Measurements from ENCODE around the gene CDH26.

Gene CDH26

DNA sequence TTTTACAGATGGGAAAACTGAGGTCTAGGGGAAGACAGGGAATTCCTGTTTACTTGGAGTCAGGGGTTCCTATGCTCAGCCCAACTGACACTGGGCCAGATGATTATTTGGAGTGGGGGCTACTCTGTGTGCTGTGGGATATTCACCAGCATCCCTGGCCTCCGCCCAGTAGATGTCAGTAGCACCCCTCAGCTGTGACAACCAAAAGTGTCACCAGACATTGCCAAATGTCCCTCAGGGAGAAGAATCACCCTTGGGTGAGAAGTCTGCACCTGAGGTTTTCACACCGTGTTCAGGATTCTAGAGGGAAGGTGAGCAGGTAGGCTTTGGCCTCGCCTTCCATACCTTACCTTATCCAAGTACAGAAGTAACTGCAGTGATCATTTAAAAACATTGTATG, 27.6 kb downstream of the CDH26 start:
- DNase-seq (ENCODE audit: low read depth) = no peak

DNA sequence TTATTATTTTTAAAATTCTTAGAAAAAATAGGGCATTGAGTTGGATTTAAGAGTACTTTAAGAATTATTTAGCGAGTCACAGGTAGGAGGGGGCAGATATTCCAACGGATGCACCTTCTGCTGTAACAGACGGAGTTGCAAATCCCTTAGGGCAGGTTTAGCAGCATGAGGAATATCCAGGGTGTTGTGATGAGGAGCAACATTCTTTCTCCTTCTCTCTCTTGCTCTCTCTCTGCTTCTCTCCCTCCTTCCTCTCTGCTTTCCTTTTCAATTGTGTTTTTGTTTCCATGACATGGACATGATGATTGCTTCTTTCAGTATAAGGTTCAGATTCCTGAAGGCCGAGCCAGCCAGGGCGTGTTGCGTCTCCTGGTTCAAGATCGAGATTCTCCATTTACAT, 28.9 kb downstream of the CDH26 start:
- DNase-seq (ENCODE audit: low read depth) = no peak

DNA sequence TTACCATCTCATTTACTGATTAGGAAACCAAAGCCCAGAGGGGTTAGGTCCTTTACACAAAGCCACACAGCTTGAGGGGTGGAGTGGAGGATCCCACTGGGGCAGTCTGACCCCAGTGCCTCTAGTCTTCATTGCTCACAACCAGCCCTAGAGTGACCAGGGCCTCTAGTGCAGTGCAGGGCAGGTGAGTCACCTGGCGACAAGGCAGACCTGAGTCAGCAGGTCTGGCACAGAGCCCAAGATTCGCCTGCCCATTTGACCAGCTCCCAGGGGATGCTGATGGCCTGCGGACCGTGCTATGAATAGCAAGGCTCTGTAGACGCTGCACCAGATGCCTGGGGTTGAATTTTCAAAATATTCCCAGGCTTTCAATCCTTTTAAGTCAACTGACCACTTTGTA, 29.9 kb downstream of the CDH26 start:
- DNase-seq (ENCODE audit: low read depth) = no peak

DNA sequence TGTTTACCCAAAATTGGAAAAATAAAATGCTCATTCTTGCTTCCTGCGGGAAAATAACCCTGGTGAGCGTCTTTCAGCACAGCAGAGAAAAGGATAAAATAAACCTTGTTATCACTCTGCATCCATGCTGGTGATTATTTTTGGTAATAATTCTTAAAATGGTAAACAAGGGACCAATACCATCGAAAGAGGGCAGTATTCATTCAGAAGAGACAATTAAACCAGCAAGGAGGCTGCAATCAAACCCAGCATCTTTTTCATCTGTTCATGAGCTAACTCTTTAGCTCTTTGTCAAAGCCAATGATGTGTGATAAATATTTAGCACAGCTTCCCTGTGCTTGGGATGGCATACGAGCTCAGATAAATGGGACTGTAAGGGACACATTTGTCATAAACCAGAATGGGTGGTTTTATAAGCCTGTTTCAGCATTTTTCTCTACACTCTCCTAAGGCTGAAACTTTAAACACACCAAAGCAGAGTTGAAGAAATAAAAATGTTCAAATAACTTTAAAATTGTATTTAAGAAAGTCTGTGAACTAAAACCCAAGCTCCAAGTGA, 34.4 kb downstream of the CDH26 start:
- no peak for DNase-seq (ENCODE audit: low read depth)

DNA sequence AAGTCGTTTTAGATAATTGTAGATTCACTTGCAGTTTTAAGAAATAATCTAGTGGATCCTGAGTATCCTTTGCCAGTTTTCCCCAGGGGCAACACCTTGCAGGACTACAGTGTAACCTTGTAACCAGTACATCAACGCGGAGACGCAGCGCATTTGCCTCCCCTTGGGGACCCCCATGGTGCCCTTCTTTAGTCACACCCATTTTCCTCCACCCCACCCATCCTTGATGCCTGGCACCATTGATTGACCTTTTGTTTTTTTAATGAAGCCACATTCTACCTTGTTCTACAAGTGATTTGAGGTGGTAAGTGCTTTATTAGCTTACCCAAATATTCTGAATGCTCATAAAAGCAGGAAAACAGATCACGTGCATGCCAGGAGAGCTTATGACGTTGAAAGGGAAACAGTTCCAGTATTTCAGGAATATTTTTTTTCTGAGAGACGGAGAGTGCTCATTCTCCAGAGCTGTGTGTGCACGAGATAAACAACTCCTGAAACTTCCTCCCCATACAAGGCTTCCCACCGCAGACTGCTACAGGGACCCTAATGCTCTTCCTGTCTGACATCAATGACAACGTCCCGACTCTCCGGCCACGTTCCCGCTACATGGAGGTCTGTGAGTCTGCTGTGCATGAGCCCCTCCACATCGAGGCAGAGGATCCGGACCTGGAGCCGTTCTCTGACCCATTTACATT, 35.7 kb downstream of the CDH26 start:
- DNase-seq (ENCODE audit: low read depth) = no peak

DNA sequence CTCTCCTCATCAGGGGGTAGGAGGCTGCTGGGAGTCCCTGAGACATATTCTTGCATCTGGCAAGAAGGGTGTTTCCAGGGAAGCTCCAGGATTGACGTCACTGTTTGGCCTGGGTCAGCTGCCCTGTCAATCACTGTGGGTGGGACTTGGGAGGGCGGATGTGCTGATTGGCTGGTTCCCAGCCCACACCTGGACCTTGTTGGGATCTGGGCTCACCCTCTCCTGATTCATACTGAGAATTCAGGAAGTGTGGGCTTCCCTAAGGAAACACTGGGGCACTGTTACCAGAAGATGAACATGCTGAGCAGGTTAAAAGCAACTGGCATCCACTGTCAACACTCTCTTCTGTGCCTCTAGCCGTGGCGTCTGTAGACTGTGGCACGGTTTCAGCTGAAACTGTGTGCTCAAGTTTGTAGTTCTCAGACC, 36.5 kb downstream of the CDH26 start:
- DNase-seq (ENCODE audit: low read depth) = no peak

DNA sequence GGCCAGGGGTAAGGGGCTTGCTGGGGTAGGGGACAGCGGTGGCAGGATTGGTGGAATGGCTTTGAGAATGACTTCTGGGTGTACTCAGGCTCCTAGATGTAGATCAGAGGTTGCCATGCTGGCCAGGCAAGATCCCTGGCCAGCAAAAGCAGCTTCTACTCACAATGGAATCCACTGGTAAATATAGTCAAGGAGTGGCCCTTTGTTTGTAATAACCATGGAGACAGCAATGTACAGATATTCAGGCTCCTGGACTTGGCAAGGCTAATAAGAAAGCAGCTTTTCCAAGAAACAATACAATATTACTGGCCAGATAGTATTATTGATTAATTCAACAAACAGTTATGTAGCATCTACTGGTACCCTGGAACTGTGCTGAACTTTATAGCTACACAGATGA, 37.9 kb downstream of the CDH26 start:
- DNase-seq (ENCODE audit: low read depth) = no peak

DNA sequence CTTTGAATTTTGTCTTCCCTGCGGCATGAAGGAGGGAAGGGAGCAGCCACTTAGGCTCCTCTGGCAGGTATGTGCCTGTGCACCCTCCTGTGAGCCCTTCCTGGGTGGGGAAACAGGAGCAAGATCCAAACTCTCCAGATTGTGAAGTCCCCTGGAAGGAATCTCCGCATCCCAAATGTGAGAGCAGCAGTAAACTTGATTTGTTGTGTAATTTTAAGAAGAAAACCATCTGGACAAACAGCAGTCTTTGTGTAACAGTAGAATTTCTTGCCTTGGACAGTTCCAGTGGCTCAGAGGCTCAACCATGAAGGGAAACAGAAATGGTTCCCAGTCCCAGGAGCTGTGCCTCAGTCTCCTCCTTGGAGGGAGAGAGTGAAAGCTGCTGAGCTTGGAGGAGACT, 39.7 kb downstream of the CDH26 start:
- no peak for DNase-seq (ENCODE audit: low read depth)

DNA sequence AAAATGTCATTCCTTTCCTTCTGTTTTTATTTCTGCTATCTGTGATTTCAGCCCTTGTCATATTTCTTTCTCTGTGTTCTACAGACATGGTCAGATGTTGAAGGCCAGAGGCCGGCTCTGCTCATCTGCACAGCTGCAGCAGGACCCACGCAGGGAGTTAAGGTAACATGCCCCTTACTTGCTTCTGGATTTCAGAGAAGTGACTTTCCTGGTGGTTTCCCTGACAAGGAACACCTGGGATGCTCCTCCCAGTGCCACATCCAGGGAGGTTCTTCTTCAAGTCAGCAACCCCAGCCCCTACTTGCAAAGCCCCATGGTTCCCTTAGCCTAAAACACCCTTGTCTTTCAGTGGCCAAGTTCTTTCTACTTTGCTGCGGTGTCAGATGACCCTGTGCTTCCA, 41.3 kb downstream of the CDH26 start:
- no peak for DNase-seq (ENCODE audit: low read depth)

DNA sequence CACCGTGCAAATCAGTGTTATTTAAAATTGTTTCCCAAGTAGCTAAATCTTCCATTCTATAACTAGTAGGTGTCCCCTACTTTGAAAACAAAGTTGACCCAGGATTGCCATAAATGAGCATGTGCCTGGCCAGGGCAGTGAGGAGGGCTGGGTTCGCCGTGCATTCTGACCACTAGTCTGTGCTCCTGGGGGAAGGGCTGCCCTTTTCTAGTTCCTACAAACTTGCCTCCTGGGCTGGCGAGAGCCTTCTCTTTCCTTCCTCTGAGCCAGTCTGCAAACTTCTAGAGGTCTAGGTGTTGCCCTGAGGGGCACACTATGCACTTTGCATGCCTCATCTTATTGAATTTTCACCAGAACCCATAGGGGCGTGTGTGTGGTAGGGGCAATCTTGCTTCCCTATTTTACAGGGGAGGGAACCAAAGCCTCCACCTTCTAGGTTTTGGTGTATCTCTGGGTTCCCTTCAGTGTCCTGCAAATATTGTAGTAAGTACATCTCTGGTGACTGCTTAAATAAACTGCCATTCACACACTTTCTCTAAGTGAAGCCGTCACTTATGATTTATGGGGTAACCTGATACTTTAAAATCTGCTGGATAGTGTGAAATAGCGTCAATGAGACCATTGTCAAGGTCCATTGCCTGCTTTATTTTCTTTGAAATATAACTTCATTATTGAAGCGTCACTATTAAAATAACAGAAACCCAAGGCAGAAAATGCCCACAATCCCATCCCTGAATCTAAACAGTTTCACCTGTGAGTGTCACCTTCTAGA, 42.2 kb downstream of the CDH26 start:
- DNase-seq (ENCODE audit: low read depth) = no peak

DNA sequence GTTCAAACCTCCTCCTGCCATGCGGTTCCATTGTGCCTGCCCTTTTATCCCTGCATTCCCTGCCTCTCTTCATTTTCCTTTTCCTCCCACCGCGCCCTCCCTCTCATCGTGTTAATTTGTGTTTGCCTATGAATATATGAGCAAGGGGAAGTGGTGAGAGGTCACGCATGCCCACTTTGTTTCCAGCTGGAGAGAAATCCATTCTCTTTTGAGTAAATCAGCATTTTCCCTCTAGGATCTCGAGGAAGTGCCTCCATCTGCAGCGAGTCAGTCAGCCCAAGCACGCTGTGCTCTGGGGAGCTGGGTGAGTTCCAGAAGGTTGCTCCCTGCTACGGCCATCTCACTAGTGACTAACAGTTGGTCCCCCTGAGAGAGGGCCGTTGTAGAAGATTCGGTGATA, 42.9 kb downstream of the CDH26 start:
- no peak for DNase-seq (ENCODE audit: low read depth)

DNA sequence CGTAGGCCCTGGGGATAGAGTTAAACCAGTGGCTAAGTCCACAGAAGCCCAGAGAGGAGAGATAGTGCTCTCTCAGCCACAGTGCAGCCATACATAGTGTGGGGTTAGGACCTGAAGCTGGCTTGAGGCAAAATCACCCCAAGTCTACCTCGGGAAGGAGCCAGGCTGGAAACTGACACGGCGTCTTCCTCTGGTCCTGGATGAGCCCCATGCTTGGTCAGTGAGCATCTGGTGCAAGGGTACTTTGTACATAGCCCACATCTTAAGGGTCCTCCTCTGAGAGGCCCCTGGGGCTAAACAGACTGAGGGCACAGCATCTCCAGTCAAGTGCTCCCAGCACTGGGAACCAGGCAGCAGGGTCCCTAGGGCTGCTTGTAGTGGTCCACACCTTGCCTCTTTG, 45.6 kb downstream of the CDH26 start:
- DNase-seq (ENCODE audit: low read depth) = no peak

DNA sequence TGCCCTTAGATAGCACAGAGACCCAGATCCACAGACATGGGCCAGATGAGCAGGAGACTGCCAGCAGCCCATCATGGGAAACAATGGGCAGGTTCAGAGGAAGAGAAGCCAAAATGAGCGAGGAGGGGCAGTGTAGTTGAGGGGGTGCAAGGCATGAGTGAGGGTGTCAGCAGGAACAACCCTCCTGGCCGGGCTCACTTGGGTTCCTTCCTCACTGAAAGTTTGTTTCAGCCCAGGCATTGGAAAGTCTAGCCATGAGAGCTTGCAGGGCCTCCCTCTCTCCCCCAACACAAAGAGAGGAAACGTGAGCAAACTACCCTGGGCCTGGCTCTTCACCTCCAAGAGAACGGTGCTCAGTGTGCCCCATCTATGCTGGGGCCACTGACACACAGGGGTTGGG, 48.0 kb downstream of the CDH26 start:
- DNase-seq (ENCODE audit: low read depth) = no peak

DNA sequence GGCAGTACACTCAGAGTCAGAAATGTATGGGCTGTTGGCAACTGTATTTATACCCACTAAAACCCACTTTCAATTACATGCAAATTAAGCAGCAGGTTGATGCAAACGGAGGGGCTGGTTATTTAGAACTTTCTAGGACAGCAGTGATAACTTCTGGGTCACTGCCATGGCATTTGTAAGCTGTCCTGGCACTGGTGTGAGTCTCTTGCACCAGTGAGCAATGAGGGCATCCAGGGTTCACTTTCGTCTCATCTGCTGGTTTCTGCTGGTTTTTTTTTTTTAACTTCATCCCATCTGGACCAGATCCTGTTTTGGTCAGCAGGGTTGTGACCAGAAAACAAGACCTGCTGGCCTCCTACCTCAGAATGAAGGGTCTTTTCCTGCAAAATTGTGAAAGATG, 49.2 kb downstream of the CDH26 start:
- no peak for DNase-seq (ENCODE audit: low read depth)

DNA sequence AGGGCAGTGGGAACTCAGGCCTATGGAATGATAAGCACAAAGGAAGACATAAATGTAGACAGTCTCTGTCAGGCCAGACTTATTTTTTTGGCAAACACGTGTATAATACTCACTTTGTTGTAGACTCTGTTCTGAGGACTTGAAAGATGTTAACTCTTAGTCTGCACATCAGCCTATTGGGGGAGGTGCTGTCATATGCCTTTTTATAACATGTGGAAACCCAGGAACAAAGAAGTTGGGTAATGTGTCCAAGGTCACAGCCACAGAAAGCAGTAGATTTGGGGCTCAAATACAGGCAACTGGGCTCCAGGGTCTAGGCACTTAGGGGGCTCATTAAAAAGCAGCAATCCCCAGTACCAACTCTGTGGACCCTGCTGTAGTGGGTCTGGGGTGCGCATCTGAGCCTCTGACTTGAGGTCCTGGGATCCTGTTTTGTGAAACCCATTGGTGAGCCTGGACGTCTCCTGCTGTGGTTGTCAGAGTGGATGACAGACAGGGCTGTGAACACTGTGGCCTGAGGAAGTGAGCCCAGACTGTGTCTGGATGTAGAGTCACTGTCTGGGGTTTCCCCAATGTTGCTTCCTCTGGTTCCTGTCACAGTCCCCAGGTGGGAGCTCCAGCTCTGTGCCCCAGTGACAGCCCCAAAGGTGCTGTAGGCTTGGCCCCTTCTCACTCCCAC, 50.0 kb downstream of the CDH26 start:
- DNase-seq (ENCODE audit: low read depth) = no peak

DNA sequence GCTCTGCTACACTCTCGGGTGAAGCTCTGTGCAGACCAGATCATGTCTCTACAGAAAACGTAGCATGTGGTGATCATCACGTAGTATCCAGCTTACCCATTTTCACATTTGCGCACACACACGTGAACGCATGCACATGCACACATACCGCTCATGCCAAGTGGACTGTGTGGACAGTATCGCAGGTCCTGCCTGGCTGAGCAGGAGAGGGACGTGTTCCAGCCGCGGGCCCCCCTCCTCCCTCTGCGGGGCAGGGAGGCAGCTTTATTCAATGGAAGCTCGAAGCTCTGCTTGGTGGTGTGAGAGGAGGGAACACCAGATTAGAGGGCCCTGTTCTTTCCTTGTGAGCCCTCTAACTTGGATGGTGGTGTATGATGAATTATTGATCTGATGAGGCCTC, 51.1 kb downstream of the CDH26 start:
- no peak for DNase-seq (ENCODE audit: low read depth)

DNA sequence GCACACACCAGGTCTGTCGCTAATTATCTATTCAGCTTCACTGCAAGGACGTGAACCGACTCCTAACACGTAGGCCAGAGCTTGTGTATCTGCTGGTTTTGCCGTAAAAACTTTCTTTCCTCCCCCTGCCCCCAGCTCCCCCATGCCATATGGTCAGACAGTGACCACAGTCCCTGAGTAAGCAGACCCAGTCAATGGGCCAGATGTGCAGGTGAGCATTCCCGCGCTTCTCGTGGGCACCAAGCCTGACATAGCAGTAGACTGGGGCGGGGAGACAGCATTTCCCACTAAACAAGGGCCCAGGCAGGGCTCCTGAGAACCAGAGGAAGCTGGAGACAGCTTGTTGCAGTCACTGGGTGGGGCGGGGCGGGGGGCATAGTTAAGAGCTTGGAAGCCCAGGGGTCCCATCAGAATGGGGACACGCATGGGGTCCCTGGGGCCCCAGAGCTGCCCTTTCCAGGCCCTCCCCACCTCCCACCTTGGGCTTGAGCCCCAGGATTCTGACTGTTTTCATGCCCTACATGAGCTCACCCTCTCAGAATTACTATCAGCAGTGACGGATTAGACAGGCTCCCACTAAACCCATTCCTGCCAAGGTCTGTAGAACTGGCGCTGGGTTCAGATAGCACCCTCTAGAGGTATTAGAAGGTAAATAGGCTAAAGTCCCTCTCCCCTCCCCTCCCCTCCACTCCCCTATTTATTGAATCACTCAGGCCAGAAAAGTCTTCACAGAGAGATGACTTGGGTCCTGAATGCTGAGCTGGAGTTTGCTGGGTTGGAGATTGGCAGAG, 51.8 kb downstream of the CDH26 start:
- no peak for DNase-seq (ENCODE audit: low read depth)

DNA sequence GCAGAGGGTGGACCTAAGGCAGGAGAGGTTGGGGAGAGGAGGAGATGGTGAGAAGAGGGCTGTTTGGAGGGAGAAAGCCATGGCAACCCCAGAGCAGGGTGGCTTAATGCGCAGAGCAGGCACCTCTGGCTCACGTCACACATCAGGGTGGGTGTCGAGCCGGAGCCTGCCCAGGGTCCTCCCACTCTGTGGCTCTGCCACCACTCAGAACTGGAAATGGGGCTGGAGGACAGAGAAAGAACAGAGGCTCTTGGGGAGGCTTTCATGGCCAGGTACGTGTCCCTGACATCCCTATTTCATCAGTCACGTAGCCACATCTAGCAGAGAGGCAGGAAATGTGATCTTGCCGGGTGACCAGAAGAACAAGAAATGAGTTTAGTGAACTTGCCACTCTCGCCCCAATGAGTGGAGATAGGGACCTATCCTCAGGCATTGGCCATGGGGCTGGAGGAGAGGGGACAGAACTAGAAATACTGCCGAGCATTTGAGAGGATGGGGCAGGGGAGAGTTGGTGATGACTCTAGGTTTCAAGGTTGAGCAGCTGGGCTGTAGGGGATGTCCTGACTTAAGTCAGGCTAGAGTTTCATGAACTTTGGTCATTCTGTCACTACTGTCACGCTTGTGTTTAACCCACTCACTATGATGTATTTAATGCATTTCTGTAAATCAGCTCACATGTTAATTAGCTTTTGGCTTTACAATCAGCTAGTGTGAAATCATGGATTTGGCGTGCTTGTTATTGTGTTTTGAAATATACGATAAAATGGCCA, 52.7 kb downstream of the CDH26 start:
- no peak for DNase-seq (ENCODE audit: low read depth)

DNA sequence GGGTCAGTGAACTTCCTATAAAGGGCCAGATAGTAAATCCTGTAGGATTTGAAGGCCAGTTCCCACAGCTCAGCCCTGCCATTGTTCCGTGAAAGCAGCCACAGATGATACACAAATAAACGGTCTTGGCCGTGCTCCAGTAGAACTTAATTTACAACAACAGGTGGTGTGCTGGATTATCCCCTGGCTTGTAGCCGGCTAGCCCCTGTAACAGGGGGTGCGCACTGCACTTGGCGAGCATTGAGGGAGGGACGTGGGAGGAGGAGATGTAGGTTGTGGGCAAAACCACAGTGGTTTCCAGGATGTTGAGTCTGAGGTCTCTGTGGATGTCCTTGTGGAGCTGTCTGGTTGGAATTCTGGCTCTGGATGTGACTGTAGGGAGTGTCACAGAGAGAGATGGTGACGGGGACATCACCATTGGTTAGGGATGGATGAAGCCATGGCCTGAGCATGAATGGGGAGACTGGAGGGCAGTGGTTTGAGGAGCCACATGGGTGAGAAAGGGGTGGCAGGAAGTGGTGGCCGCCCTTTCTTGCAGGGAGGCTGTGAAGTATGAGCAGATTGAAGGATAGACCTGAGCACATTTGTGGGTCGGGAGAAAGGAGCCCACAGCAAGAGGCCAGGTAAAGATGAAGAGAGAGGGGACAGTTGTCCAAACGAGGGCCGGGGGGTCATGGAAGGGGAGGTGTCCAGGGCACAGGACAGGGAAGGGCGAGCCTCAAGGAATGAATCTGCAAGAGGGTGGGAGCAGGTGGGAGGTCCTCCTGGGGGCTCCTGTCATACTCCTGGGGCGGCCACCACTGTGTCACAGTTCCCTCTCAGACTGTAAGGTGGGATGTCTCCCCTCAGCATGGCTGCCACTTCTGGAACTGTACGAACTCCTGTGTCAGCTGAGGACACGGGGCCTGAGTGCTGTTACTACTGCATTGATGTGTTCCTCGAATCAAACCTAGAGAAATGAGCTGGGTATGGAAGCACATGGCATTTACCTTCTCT, 53.6 kb downstream of the CDH26 start:
- no peak for DNase-seq (ENCODE audit: low read depth)
